AG09309 (cell line): ENCODE data around the gene PDK4.
A peak's percentile ranks its signal among the peaks of the same experiment; 100 is the strongest.
"Not testable (repeated sequence)": the region's sequence is repeated elsewhere in the genome, so short reads cannot be mapped to it uniquely, and the experiment has no call there.

ENCODE experiments used
- DNase-seq: peaks from one replicate; pipeline ENCODE4 v3.0.0-alpha.2; 2010; ENCODE audit warnings: low read depth
- H3K4me3 ChIP-seq: 2 replicates; pipeline ENCODE4 v1.5.1; 2011; ENCODE audit warnings: mild to moderate bottlenecking, low read depth, low read length, moderate library complexity; ENCODE audit not compliant: control insufficient read depth
- TF ChIP-seq, protein P1 (sequence below): IDR thresholded peaks from 2 replicates; pipeline ENCODE4 v1.5.1; 2011; ENCODE audit warnings: mild to moderate bottlenecking, low read depth, low read length, inconsistent platforms; ENCODE audit not compliant: insufficient read depth, control insufficient read depth; ENCODE audit errors: missing control alignments

The PDK4 gene

DNA sequence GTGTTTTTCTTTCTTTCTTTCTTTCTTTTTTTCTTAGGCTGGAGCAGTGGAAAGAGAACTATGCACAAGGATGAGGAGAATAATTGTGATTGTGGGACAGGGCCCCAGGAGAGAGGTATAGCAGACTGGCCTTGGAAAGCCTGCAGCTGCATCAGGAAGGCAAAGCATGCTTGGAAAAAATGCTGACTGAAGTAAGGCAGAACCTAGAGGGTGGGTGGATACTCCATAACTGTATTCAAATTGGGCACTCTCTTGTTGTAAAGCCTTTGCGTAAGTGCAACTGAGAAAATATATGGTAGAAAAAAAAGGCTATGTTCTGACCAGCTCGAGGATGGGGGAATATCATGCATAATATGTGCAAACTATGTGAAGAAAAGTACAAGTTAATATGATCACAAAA lies 39.5 kb downstream of the PDK4 start:
- DNase-seq = no peak
- TF ChIP-seq, protein P1, sequence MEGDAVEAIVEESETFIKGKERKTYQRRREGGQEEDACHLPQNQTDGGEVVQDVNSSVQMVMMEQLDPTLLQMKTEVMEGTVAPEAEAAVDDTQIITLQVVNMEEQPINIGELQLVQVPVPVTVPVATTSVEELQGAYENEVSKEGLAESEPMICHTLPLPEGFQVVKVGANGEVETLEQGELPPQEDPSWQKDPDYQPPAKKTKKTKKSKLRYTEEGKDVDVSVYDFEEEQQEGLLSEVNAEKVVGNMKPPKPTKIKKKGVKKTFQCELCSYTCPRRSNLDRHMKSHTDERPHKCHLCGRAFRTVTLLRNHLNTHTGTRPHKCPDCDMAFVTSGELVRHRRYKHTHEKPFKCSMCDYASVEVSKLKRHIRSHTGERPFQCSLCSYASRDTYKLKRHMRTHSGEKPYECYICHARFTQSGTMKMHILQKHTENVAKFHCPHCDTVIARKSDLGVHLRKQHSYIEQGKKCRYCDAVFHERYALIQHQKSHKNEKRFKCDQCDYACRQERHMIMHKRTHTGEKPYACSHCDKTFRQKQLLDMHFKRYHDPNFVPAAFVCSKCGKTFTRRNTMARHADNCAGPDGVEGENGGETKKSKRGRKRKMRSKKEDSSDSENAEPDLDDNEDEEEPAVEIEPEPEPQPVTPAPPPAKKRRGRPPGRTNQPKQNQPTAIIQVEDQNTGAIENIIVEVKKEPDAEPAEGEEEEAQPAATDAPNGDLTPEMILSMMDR = no peak

DNA sequence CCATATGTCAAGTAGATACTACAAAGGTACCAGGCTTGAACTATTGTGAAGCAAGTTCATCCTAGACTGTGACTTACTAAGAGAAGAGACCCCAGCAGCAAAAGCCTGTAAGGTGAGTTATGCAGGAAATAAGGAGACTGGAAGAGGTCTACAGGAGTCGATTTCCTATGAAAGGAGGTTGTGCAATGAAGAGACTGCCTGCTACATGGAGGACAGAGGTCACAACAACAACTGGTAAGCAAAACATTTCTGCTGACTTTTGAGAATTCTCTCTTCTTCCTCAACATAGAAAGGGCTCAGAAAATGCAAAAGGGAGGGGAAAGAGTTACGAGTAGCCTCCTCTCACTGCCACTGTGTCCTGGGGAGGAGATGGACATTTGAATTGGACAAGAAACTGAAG lies 42.4 kb downstream of the PDK4 start:
- no peak overlapping the region for H3K4me3 ChIP-seq
- no peak for DNase-seq
- TF ChIP-seq, protein P1 = no peak

More for the DNA sequence above, 39.5 kb downstream of the PDK4 start:
- no peak overlapping the region for H3K4me3 ChIP-seq

DNA sequence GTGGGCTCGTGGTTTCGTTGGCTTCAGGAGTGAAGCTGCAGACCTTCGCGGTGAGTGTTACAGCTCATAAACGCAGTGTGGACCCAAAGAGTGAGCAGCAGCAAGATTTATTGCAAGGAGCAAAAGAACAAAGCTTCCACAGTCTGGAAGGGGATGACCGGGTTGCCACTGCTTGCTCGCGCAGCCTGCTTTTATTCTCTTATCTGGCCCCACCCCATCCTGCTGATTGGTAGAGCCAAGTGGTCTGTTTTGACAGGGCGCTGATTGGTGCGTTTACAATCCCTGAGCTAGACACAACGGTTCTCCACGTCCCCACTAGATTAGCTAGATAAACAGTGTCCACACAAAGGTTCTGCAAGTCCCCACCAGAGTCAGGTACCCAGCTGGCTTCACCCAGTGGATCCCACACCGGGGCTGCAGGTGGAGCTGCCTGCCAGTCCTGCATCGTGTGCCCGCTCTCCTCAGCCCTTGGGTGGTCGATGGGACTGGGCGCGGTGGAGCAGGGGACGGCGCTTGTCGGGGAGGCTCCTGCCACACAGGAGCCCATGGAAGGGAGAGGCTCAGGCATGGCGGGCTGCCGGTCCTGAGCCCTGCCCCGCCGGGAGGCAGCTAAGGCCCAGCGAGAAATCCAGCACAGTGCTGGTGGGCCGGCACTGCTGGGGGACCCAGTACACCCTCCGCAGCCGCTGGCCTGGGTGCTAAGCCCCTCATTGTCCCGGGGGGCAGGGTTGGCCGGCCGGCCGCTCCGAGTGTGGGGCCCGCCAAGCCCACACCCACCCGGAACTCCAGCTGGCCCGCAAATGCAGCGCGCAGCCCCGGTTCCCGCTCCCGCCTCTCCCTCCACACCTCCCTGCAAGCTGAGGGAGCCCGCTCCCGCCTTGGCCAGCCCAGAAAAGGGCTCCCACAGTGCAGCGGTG lies 44.0 kb downstream of the PDK4 start:
- not testable (repeated sequence) for DNase-seq, H3K4me3 ChIP-seq

DNA sequence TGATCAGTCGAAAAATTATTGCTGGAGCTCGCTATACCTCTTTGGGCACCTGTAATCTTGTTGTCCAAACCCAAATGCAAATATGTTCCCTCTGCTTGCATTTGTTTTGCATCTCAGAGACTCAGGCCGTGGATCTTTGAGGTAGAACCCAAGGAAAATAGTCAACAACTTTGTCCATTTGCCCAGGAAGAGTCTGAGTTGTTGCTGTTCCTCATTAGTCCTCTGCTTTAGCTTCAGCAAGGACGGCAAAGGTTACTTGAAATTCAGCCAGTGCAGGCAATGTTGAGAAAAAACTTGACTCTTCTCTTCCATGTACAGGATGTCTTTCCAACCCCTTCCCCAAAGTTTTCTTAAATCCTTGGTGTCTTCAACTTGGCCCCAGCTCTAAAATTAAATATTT lies 45.8 kb downstream of the PDK4 start:
- TF ChIP-seq, protein P1 = no peak
- no peak overlapping the region for H3K4me3 ChIP-seq
- DNase-seq = no peak

DNA sequence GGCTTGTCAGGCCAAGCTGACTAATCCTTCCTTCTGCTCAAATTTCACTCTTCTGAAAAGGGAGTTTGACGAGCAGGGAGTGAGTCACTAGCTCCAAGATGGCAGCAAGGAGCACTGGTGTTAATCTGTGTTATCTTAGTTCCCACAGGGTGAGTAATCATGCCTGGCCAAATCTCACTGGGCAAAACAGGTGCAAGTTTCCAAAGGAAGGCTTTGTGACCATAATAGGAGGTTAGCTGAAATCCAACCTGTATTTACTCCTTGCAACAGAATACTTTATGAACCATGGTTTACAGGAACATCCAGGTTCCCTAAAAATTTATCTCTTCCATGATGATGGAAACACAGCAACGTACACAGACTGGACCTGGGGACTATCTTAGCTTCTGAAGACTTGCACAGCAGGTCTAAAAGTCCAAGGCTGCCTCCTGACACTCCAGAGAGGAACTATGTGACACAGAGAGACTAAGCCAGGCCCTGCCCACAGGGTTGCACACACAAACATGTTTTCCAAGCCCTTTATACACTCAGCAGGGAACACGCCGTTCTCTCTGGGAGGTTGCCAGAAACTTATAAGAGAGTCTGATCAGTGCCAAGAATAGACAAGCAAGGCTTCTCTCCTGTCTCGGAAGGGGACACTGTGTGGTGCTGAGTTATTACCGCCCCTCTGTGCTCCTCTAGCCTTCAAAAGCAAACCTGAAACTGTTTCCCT lies 46.3 kb downstream of the PDK4 start:
- DNase-seq = peak; percentile 10
- H3K4me3 ChIP-seq = no peak overlapping the region
- TF ChIP-seq, protein P1 = no peak

DNA sequence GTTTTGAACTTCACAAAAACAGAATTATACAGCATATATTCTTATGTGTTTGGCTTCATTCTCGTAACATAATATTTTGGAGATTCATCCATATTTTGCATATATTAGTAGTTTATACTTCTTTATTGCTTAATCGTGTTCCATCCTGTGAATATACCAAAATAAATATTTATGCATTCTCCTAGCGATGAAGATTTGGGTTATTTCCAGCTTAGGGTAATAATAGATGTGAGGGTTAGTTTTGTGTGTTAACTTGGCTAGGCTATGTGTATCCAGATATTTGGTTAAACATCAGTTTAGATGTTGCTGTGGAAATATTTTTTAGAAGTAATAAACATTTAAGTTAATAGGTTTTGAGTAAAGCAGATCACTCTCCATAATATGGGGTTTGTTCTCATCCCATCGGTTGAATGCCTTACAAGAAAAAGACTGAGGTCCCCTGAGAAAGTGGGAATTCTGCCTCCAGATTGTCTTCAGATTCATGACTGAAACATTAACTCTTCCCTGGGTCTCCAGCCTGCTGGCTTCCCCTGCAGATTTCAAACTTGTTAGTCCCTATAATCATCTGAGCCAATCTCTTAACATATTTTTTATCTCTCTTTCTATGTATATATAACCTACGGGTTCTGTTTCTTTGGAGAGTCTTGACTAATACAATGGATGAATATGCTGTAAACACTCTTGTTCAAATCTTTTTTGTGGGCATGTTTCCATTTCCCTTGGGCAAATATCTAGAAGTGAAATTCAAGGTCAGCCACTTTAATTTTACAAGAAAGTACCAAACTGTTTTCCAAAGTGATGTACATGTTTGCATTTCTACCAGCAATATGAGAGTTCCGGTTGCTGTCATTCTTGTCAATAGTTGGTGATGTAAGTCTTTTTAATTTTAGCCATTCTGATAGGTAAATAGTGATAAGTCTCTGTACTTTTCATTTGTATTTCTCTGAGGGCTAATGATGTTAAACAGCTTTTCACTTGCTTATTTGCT lies 48.7 kb downstream of the PDK4 start:
- DNase-seq = no peak
- H3K4me3 ChIP-seq = no peak overlapping the region
- TF ChIP-seq, protein P1 = no peak
